Cerebellar nuclear complex (tissue), 1 donor: Measurements from ENCODE around the gene CELA1.

Source experiments
- DNase-seq, 2 experiments: peaks; one replicate each; lab custom pipeline; 2025; lab: John Stamatoyannopoulos, UW

The CELA1 gene

GRCh38 chr12:51346581-51346980 lies at the start of gene CELA1:
TSS of gene CELA1 (minus strand) at chr12:51346679. CDS start at chr12:51346638, 41 bp downstream.
- DNase-seq, result no peak

DNA sequence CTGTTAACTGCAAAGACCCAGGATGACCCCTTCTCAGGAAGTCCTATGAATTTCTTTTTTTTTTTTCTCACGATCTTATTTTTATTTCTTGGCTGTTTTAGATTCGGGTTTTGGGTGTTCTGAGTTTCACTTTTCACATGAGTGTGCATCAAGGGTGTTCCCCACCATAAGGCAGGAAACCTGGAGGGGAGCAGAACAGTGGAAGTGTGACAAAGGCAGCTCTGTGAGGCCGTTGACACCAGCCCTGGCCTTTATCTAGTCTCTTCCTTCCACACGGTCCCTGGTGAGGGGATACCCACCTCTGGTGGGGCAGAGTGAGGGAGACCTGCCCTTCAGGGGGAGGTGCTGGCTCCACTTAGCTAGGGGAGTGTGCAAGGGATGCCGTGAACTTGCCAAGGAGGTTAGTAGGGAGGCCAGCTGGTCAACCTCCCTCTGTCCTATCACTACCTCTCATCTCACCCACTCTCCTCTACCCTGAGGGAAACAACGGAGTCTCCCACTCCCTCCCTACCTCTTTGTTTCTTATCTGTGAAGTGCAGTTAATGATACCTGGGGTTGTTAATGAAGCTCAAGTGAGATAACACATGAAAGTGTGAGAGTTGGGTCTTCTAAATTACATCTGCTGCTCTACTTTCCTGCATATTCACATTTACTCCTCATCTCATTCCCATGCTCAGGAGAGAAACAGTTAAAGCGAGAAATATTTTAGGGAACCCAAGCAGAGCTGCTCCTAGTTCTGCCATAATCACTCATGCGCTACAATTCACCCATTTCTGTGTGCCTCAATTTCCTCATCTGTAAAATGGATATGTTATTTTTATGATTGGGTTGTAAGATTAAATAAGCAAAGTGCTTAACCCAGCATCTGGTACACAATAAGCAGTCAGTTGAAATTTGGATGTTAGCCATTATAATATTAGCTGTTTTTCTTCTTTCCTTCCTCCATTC lies 49.1 kb upstream of the CELA1 start:
- no peak for DNase-seq

- DNase-seq, result no peak
These were observed 47.4 kb upstream of the CELA1 start for GRCh38 chr12:51393676-51394545.

DNA sequence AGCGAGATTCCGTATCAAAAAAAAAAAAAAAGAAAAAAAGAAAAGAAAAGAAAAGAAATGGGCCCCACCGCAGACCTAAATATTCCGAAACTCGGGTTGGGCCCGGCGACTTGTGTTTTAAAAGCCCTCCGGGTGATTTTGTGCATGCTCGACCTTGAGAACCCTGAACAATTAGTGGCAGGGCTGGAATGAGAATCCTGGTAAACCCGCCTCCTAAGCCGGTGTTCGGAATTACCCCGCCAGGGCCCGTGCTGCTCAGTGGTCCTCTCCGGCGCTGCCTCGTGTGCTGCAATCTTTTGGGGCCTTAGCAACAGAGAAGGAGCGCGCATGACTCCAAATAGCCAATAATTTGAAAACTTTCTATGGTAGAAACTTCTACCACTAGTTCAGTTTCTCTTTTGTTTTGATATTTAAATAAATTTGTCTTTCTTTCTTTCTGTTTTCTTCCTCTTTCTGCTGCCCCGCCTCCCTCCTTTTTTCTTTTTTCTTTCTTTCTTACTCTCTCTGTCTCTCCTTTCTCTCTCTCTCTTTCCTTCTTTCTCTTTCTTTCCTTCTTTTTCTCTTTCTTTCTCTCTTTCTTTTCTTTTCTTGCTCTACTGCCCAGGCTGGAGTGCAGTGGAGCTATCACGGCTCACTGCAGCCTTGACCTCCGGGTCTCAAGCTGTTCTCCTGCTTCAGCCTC lies 46.2 kb upstream of the CELA1 start:
- DNase-seq, result no peak

DNA sequence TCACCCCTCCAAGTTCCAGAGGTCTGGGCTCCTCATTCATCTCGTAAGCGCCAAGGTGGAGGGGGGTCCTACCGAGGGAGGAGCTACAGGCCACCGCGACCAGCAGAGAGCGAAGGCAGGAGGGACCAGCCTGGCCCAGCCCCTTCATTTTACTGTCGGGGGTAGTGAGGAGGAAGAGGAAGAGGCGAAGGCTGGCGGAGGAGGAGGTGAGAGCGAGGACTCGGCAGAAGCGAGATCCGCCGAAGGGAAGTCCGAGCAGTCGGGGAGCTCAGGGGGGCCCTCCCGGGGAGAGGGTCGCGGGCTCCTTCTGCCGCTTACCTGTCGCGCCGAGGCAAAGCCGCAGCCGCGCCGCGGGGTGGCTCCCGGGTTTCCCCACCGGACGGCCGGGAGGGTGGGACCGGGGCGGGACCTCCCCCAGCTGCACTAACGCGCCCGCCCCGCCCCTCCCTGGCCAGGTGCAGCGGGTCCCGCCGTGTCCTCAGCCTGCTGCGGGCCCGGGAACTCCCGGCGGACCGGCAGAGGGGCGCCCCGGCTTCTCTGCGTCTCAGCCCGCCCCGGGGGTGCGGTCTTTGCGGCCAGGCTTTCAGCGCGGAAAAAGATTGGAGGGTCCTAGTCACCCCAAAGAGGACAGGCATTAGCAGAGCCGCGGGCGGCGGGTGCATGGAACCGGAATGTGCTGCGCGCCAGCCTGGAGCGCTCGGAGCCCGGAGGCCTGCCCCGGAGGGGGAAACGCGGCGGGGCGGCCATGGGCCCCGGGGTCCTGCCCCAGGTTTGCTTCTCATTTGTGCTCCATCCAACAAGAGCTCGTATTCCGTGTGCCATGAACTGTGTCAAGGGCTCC lies 45.0 kb upstream of the CELA1 start, which contains the start of gene GALNT6:
TSS of gene GALNT6 (minus strand) at position 124 of the 841 bp plus-strand sequence. CDS start 11,625 bp downstream, outside the sequence.
- no peak for DNase-seq

- DNase-seq, result no peak
These were observed 44.4 kb upstream of the CELA1 start for GRCh38 chr12:51390891-51391282.

DNA sequence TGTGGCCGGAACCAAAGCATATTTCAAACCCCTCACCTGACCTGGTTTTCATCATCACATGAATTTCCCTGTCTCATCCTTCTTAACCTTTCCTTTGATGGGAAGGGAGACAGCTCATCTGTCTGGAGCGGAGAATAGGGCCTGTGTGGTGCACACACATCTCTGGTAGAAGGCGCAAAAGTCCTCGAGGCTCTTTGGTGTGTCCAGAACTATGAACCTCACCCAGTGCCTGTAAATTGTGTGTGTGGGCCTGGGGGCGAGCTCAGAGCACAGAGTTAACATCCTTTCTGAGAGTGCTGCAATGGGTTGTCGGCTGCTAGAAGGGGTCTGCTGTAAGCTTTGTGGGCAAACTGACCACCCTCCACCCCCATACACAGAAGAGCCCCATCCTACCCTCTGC lies 44.0 kb upstream of the CELA1 start:
- DNase-seq, result no peak

DNA sequence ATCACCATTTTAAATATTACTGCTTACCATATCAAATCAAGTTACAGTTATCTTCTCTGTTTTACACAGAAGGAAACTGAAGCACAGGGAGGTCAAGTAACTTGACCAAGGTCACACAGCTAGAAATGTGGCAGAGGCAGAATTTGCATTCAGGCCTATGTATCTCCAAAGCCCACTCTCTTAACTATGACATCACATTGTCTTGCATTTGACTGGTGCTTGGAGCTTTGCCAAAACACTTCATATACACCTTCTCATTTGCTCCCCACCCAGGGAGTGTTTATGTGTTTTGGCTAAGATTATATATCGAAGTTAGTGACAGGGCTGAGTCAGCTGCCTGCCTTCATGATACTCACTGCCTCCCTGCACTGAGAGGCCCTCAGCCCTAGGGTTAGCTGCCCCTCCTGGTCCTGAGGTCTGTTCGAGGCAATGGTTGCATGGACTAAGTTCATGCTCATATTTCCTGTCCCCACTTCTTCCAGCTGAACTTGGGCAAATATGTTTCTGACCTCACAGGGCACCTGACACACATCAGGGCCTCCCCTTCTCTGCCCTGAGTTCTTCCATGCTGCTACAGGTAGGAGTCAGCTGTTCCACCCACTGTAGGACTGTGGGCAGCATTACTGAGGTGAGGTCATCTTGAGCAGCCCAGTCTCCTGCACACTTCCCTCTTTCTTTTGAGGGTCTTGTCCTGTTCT lies 43.0 kb upstream of the CELA1 start:
- DNase-seq, result no peak

DNA sequence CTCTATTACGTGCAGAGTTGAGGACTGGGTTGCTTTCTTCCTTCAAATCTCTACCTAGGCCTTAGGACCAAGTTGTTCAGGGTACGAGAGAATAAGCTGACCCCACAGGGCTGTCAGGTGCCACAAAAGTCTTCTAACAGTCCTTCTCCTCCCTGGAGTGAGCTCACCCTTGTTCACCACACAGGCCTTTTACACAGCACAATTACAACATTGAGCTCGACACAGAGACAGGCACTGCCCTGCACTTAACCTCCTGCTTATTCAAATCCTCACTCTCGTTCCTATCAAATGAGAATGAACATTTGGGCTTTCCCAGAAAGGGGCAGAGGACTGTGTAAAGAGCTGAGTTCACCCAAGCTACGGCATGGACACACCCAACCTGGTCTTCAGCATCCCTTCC lies 42.4 kb upstream of the CELA1 start:
- DNase-seq, result no peak

DNA sequence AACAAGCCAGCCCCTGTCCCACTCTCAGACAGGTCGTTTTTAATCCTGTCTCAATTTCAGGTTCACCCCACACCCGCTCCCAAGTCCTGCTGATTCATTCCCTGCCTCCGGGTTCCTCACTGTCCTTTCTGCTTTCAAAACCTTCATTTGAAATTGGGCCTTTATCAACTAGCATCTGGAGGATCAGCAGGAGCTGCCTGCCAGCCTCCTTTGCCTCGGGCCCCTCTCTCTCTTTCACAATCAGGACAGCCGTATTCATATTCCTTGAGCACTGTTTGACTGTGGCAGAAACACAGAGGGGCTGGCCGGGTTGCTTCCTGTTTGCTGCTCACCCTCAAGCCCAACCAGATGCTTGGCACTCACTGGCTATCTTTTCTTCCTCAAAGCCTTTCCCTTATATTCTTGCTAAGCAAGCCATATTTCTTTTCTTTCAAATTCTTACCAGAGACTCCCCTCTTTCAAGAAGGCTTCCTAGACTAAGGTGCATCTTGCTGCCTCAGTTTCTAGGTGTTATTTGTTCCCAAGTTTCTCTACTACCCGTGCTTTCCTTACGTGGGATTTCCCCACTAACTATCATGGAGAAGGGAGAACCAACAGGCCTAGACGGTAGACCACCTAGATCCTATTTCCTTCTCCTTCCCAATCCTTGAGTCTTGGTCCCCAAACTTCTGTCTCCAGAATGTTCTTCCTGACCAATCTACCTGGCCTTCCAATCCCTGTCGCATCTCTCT lies 41.8 kb upstream of the CELA1 start:
- DNase-seq, result no peak

DNA sequence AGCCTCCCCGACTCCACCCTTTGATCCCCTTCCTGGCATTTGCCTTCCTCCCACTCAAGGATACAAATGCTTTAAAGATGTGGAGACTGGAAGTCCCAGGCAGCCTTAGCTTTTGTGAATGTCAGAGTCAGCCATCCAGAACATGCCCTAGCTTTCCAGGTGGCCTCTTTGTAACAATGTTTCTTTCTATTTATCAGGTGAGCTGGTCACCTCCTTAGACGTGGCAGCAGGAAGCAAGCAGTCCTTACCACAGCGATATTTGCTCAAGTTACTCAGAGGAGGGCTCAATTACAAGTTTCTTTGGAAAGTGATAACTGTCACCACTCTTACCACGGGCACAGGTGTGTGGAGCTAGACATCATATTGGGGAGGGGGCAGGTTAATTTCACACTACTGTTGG lies 39.9 kb upstream of the CELA1 start:
- DNase-seq, result no peak

GRCh38 chr12:51383269-51383905 lies 36.9 kb upstream of the CELA1 start:
- no peak for DNase-seq

DNA sequence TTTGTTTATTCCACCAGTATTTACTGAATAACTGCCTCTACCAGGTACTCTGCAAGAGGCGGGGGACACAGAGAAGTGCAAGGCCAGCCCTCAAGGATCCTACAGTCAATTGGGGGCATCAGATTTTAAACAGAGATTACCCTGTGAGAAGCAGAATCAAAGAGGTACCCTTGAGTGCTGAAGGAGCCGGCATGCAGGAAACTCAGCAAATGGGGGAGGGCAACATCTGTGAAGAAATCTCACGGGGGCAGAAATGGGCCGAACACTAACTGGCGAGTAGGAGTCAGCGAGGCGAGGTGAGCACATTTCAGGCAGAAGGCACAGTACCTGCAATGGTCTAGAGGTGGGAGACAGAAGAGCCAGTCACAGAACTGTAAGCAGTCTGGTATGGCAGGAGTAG lies 35.7 kb upstream of the CELA1 start:
- no peak for DNase-seq

DNA sequence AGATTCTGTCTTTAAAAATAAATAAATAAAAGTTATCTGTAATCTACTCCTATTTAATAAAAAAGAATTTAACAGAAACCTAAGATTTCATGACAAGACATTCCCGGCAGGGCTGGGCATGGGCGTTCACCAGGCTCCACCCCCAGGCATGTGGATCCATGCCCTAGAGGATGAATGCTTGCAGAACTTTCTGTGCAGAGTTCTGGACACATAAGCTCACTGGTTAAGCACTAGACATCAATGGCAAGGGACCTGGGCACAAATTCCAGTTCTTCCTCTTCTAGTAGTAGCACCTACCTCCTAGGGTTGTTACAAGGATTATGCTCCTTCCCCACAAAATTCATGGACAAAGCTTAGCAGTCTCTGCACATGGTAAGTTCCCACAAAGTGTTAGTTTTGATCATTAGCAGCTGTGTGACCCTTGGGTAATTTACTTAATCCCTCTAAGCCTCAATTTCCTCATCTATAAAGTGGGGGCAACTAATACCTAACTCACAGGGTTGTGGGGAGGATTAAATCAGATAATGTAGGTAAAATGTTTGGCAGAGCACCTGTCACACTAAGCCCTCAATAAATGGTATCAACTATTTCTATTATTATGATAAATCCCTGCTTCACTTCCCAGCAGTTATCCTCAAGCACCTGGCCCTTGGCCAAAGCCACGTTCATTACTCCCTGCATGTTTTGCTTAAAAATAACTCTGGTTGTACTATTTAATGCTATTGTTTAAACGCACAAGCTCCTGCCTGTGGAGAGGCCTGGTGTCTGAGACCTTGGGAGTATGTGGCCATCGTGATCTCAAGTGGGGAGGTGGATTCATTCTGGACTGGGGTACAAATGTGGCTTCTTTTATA lies 35.0 kb upstream of the CELA1 start:
- no peak for DNase-seq

DNA sequence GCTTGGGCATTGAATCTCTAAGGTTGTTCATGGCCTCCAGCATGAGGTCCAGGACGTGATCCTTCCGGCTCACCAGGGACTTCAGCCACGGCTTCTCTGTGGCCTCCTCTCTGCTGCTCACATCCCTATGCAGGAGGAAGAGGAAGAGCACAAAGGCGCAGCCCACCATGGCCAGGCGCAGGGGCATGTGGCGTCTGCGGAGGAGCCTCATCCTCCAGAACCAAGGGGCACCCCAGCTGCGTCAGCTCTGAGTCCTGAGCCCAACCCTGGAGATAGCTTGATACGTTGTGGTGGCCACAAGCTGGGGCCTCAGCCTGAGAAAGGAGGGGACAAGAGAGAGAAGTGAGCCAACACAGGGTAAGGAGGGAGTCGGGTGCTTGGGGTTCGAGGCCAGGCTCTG lies 33.1 kb upstream of the CELA1 start:
- no peak for DNase-seq

- no peak for DNase-seq
These were observed 32.3 kb upstream of the CELA1 start for GRCh38 chr12:51378749-51379148.

DNA sequence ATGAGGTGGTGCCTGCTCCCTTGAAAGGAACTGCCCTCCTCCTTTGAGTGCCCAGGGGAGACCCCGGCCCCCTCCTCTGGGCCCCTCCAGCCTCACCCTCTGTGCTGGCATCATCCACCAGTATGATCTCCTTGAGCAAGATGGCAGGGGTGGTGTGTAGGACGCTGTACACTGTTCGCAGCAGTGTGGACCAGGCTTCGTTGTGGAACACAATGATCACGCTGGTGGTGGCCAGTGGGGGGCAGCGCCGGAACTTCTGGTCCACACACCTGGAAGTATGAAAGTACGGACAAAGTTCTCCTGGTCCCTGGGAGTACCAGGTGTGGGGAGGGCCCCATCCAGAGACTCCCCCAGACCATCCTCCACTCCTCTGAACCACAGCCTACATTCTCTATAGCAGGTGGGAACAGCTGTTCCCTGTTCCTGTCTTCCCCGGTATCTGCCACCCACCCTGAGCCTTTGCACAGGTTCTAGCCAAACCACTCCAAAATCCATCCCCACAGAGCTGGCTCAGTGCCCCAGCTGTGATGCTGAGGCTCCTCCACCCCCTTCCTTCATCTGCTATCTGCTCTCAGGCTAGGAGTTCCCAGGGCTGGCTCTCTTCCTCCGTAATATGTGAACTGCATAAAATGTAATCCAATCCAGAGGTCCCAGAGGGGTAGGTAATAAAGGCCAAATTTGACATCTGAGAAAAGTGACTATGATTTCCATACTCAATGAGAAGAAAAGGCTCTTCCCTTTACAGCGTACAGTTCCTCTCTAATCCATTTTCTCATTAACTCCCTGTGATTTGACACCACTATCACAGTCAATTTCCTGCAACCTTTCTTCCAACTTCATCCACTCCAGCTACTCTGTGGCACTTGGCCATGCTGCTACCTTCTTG lies 30.9 kb upstream of the CELA1 start:
- no peak for DNase-seq
